Thoracic aorta (tissue), 2 donors: ENCODE results near the gene DUSP15. TPM values are rescaled to one million over a fixed set of nuclear protein-coding genes. Genes with fewer than 3 reads are reported as not detected.

Source experiments
- ATAC-seq: fragments of 150-250 bp; one replicate; pipeline ENCODE4 v1.8.0; 2017; ENCODE audit warnings: low read depth; ENCODE audit not compliant: insufficient number of reproducible peaks, low FRiP score
- DNase-seq: peaks from one replicate; pipeline ENCODE4 v3.0.0-alpha.2; 2020; ENCODE audit warnings: low spot score
- H3K27ac ChIP-seq, 2 donors: fragments of 200-600 bp; sonication (generic); 1 replicate in 1 of 2; 2 replicates in 1 of 2; pipeline ENCODE4 v1.5.1; 2016; ENCODE audit warnings: mild to moderate bottlenecking in 2 of 2, moderate library complexity in 2 of 2
- H3K27me3 ChIP-seq: fragments of 200-600 bp; sonication (generic); replicated peaks from 2 replicates; pipeline ENCODE4 v1.6.0; 2016; ENCODE audit warnings: mild to moderate bottlenecking; ENCODE audit not compliant: insufficient read depth
- H3K36me3 ChIP-seq: fragments of 200-600 bp; sonication (generic); one replicate; pipeline ENCODE4 v1.5.1; 2016
- H3K4me1 ChIP-seq, 2 donors: fragments of 200-600 bp; sonication (generic); 1 replicate in 1 of 2; 2 replicates in 1 of 2; pipeline versions ENCODE4 v1.5.1 to v1.6.0; 2016; ENCODE audit warnings: low read depth in 2 of 2, mild to moderate bottlenecking in 1 of 2; ENCODE audit not compliant: control insufficient read depth in 1 of 2
- H3K4me3 ChIP-seq: fragments of 200-600 bp; sonication (generic); 2 replicates; pipeline ENCODE4 v1.5.1; 2016; ENCODE audit warnings: mild to moderate bottlenecking
- H3K9me3 ChIP-seq: fragments of 200-600 bp; sonication (generic); 2 replicates; pipeline ENCODE4 v1.5.1; 2016
- CTCF ChIP-seq: fragments of 200-600 bp; sonication (generic); IDR thresholded peaks from one replicate; pipeline ENCODE4 v1.5.1; 2019; ENCODE audit warnings: antibody characterized with exemption
- total RNA-seq, 2 donors: library from RNA; depleted of rRNA; stranded (reverse); fragments of >200 nt; gene quantifications; one replicate each; pipeline versions ENCODE4 v1.1.0 to v1.2.3, GENCODE V29; 2016

DUSP15 gene
- total RNA-seq, 2 donors from 2014 or later = 3.9 to 5.6 TPM

- Histone ChIP-seq H3K4me1 (peaks cover 6 to 12% of the 10 kb centered on the region in 2 donors), H3K27me3 (no peaks in the 10 kb centered on the region), H3K9me3 (no peaks in the 10 kb centered on the region), H3K36me3 (no peaks in the 10 kb centered on the region), H3K27ac (no peak overlapping the region), H3K4me3 (no peak overlapping the region)
- TF ChIP-seq CTCF = no peak
- DNase-seq (no peak), ATAC-seq (no peak)
Observed at GRCh38 chr20:31859998-31860380, 10.3 kb downstream of the DUSP15 start.

DNA sequence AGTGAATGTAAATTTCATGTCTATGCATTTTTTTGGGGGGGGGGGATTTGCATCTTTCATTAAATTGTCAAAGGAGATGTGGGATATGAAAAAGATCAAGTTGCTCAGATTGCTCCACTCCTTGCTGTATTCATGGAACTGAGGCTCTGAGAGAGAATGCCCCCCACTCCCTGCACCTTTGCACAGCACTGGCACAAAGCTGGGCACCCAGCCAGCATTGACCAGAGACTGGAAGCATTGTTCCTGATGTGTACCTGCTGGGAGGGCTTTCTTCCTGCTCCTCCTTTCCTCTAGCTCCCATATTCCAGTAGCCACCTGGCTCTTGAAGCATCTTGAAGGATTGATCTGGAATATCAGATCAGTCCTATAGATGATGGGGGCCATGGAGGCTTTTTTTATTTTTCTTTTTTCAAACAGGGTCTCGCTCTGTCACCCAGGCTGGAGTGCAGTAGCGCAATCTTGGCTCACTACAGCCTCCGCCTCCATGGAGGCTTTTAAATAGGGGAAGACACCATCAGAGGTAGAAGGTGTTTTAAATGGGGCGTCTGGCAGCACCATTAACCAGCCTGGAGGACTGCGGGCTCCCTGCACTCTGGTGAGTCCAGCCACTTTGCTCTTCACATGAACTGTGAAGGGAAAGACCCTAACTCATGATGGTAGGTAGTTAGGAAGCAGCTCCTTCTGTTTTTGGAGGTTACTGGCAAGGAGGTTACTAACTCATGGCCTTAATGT lies 10.9 kb downstream of the DUSP15 start:
- no peaks in the 10 kb centered on the region for H3K9me3 ChIP-seq
- no peak for ATAC-seq
- H3K36me3 ChIP-seq = no peaks in the 10 kb centered on the region
- no peak for TF ChIP-seq CTCF
- peaks cover 6 to 12% of the 10 kb centered on the region in 2 donors for H3K4me1 ChIP-seq
- no peaks in the 10 kb centered on the region for H3K27me3 ChIP-seq
- H3K27ac ChIP-seq = no peak overlapping the region
- DNase-seq = no peak
- no peak overlapping the region for H3K4me3 ChIP-seq

DNA sequence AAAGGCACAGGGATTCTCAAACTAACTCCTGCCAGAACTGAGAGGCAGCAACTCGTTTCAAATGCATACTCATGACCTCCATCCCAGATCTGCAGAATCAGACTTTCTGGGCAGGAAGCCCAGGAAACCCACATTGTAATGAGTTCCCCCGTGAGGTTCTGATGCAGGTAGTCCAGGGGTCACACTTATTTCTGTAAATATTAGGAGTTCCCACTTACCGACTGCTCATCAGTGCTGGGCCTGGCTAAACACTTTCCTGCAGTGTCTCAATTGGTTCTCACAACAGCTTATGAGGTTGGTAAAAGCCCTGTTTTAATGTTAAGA lies 11.6 kb downstream of the DUSP15 start:
- Histone ChIP-seq H3K27ac (no peak overlapping the region), H3K4me3 (no peak overlapping the region), H3K4me1 (peaks cover 6 to 12% of the 10 kb centered on the region in 2 donors), H3K27me3 (no peaks in the 10 kb centered on the region), H3K36me3 (no peaks in the 10 kb centered on the region), H3K9me3 (no peaks in the 10 kb centered on the region)
- TF ChIP-seq CTCF = no peak
- ATAC-seq (no peak), DNase-seq (no peak)

GRCh38 chr20:31857861-31858759 lies 12.2 kb downstream of the DUSP15 start:
- Histone ChIP-seq H3K27me3 (no peaks in the 10 kb centered on the region), H3K27ac (no peak overlapping the region), H3K4me1 (peaks cover 6 to 12% of the 10 kb centered on the region in 2 donors), H3K9me3 (no peaks in the 10 kb centered on the region), H3K4me3 (no peak overlapping the region), H3K36me3 (no peaks in the 10 kb centered on the region)
- TF ChIP-seq CTCF = no peak
- ATAC-seq (no peak), DNase-seq (no peak)

DNA sequence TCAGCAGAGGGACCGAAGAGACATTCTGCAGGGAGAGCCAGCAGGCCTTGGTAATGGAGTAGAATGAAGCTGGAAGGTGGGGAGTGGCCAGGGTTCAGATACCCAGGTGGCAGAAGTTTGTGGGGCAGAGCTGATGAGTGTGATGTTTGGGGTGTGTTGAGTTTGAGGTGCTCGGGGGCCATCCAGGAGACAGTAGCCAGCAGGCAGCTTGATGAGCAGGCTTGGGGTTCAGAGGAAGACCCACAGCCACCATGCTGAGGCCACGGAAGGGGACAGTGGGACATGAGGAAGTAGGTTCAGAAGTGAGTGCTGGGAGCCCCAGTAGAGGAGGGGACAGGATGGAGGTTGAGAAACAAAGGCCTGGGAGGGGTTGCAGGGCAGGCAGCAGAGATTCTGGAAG lies 13.8 kb downstream of the DUSP15 start:
- no peaks in the 10 kb centered on the region for H3K36me3 ChIP-seq
- ATAC-seq = no peak
- peaks cover 6 to 12% of the 10 kb centered on the region in 2 donors for H3K4me1 ChIP-seq
- DNase-seq = no peak
- no peak overlapping the region for H3K27ac ChIP-seq
- H3K27me3 ChIP-seq = no peaks in the 10 kb centered on the region
- no peak overlapping the region for H3K4me3 ChIP-seq
- no peaks in the 10 kb centered on the region for H3K9me3 ChIP-seq
- TF ChIP-seq CTCF = no peak
